KMS-11 (cell line): ENCODE measurements around the gene SEMA3D.

ENCODE experiments used
- H2AFZ ChIP-seq: fragments of 200-600 bp; sonication (generic); 2 replicates; pipeline ENCODE4 v1.6.1; 2016; ENCODE audit warnings: antibody characterized with exemption, mixed run types, low read depth
- H3K27ac ChIP-seq: fragments of 200-600 bp; sonication (generic); 2 replicates; pipeline ENCODE4 v1.6.1; 2016; ENCODE audit warnings: mild to moderate bottlenecking, mixed run types
- H3K27me3 ChIP-seq: fragments of 200-600 bp; sonication (generic); 2 replicates; pipeline ENCODE4 v1.6.1; 2017; ENCODE audit warnings: mild to moderate bottlenecking, low read depth, mixed run types, moderate library complexity; ENCODE audit not compliant: insufficient read depth
- H3K36me3 ChIP-seq: fragments of 200-600 bp; sonication (generic); 2 replicates; pipeline ENCODE4 v1.6.1; 2017; ENCODE audit warnings: mild to moderate bottlenecking, mixed run types; ENCODE audit not compliant: insufficient read depth
- H3K4me1 ChIP-seq: fragments of 200-600 bp; sonication (generic); 2 replicates; pipeline ENCODE4 v1.6.1; 2016; ENCODE audit warnings: mild to moderate bottlenecking, low read depth, mixed run types; ENCODE audit not compliant: poor library complexity, severe bottlenecking
- H3K4me2 ChIP-seq: fragments of 200-600 bp; sonication (generic); 2 replicates; pipeline ENCODE4 v1.7.0; 2016; ENCODE audit warnings: mild to moderate bottlenecking, mixed run types
- H3K4me3 ChIP-seq: fragments of 200-600 bp; sonication (generic); IDR thresholded peaks from 2 replicates; pipeline ENCODE4 v1.6.1; 2017; ENCODE audit warnings: low read depth, low read length, mixed read lengths; ENCODE audit not compliant: insufficient read depth
- H3K79me2 ChIP-seq: fragments of 200-600 bp; sonication (generic); 2 replicates; pipeline ENCODE4 v1.6.1; 2016; ENCODE audit warnings: low read depth, mixed run types; ENCODE audit not compliant: insufficient read depth
- H3K9ac ChIP-seq: fragments of 200-600 bp; sonication (generic); 2 replicates; pipeline ENCODE4 v1.6.1; 2016; ENCODE audit warnings: mild to moderate bottlenecking, mixed run types
- H4K20me1 ChIP-seq: fragments of 200-600 bp; sonication (generic); 2 replicates; pipeline ENCODE4 v1.6.1; 2016; ENCODE audit warnings: mild to moderate bottlenecking, mixed run types; ENCODE audit not compliant: insufficient read depth
- TF ChIP-seq, protein P1 (sequence below): fragments of 200-600 bp; sonication (generic); conservative IDR thresholded peaks from 2 replicates; pipeline ENCODE4 v1.6.1; 2017; ENCODE audit warnings: low read depth, mild to moderate bottlenecking, antibody characterized with exemption, low read length, moderate library complexity, mixed read lengths

The SEMA3D gene

DNA sequence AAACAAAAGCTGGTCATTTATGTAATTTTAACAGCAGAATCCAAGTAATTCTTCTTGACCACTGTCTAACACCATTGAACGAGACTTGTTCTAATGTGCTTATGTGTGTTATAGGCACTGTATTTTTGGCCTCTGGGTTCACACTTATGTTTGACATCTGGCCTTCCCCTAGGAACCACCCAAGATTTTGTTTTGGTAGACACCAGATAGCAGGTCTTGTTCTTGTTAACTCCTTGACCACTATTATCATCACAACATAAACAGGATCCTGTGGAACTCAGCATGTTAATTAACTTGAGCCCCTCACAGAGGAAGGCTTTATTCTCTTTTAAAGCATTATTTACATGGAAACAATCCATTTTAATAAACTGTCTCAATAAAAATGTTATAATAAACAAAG lies 167.7 kb downstream of the SEMA3D start:
- Histone ChIP-seq H3K9ac (no peak overlapping the region), H3K4me3 (no peak overlapping the region), H3K27ac (no peak overlapping the region), H3K4me1 (no peaks in the 10 kb centered on the region), H4K20me1 (no peaks in the 10 kb centered on the region), H2AFZ (no peak overlapping the region), H3K79me2 (no peaks in the 10 kb centered on the region), H3K4me2 (no peak overlapping the region), H3K27me3 (no peaks in the 10 kb centered on the region), H3K36me3 (no peaks in the 10 kb centered on the region)
- TF ChIP-seq, protein P1, sequence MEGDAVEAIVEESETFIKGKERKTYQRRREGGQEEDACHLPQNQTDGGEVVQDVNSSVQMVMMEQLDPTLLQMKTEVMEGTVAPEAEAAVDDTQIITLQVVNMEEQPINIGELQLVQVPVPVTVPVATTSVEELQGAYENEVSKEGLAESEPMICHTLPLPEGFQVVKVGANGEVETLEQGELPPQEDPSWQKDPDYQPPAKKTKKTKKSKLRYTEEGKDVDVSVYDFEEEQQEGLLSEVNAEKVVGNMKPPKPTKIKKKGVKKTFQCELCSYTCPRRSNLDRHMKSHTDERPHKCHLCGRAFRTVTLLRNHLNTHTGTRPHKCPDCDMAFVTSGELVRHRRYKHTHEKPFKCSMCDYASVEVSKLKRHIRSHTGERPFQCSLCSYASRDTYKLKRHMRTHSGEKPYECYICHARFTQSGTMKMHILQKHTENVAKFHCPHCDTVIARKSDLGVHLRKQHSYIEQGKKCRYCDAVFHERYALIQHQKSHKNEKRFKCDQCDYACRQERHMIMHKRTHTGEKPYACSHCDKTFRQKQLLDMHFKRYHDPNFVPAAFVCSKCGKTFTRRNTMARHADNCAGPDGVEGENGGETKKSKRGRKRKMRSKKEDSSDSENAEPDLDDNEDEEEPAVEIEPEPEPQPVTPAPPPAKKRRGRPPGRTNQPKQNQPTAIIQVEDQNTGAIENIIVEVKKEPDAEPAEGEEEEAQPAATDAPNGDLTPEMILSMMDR = no peak

DNA sequence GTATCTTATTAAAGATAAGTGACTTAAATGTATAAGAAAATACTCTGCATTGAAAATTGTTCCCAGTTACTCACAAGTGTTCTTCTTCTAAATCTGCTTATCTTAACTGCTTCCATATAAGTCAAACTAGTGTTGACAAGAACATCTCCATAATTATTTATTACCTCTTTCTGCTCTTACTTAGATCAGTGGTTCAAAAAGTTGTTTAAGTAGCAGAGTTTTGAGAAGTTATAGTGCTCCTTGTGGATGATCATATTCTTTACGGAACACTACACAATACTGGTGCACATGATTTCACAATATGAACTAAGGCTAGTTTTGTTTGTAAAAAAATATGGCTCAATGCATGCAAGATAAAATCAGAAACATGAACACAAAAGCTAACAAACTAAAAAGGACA lies 168.4 kb downstream of the SEMA3D start:
- H3K9ac ChIP-seq = no peak overlapping the region
- no peaks in the 10 kb centered on the region for H3K79me2 ChIP-seq
- no peak overlapping the region for H3K4me2 ChIP-seq
- H3K4me3 ChIP-seq = no peak overlapping the region
- TF ChIP-seq, protein P1 = no peak
- H4K20me1 ChIP-seq = no peaks in the 10 kb centered on the region
- H3K27ac ChIP-seq = no peak overlapping the region
- no peak overlapping the region for H2AFZ ChIP-seq
- H3K4me1 ChIP-seq = no peaks in the 10 kb centered on the region
- no peaks in the 10 kb centered on the region for H3K27me3 ChIP-seq
- H3K36me3 ChIP-seq = no peaks in the 10 kb centered on the region

DNA sequence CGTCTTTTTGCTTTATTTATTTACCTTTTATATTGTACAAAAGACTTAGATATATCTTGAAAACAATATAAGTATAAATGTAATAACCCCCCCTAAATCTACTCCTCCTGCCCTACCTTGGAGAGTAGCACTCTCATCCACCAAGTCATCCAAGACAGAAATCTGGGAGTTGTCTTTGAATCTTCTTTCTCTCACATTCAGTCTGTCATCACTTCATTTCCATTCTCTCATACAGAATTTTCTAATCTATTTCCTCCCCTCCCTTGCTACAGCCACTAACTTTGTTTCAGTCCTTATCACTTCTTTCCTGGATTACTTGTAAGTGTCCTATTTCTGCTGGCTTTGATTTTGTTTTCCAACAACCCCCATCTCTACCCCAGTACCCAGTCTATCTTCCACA lies 170.6 kb downstream of the SEMA3D start:
- no peak overlapping the region for H2AFZ ChIP-seq
- H3K27ac ChIP-seq = no peak overlapping the region
- no peak overlapping the region for H3K4me3 ChIP-seq
- H3K79me2 ChIP-seq = no peaks in the 10 kb centered on the region
- TF ChIP-seq, protein P1 = no peak
- H4K20me1 ChIP-seq = no peaks in the 10 kb centered on the region; the same call in 1 of the 2 replicates
- no peaks in the 10 kb centered on the region for H3K27me3 ChIP-seq
- H3K9ac ChIP-seq = no peak overlapping the region
- H3K4me2 ChIP-seq = no peak overlapping the region
- H3K36me3 ChIP-seq = no peaks in the 10 kb centered on the region
- H3K4me1 ChIP-seq = no peaks in the 10 kb centered on the region

DNA sequence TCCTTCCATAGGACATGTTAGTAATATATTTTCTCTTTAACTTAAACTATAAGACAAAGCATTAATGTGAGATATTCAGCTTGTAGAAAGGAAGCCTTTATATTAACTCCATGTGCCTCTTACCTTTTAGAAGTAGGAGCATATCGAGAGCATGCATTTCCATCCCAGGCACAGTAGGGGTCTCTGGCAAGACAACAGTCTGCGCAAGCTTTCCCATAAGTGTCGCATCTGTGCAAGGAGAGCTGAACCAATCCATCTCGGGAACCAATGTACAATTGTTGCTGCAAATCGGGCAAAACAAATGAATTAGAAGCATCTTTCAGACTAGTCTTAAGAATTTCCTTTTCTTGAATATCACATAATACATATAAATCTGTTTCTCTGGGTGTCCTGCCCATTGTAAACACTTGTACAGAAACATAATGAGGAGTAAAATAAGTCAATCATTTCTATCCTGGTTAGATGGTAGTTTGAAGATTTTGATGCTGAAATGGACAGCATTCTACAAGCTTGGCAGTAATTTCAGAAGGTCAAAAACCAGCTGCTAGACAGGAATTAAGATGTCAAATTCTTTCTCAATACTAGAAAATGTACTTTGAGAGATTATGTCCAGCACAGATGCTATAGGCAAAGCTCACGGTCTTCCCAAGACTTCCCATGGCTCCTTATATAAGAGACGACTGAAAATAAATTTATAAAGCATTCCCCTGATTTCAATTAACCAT lies 171.8 kb downstream of the SEMA3D start:
- Histone ChIP-seq H3K27ac (no peak overlapping the region), H2AFZ (no peak overlapping the region), H3K9ac (no peak overlapping the region), H3K4me3 (no peak overlapping the region), H3K79me2 (no peaks in the 10 kb centered on the region), H3K4me2 (no peak overlapping the region), H3K36me3 (no peaks in the 10 kb centered on the region), H3K27me3 (no peaks in the 10 kb centered on the region), H4K20me1 (no peaks in the 10 kb centered on the region; the same call in 1 of the 2 replicates), H3K4me1 (no peaks in the 10 kb centered on the region)
- TF ChIP-seq, protein P1 = no peak
